COLO668 (cell line): ENCODE data around the gene LTF.
"Not testable (repeated sequence)": the region's sequence is repeated elsewhere in the genome, so short reads cannot be mapped to it uniquely, and the experiment has no call there.

ENCODE experiments used
- DNase-seq: peaks from one replicate; lab custom pipeline; 2025; ENCODE audit not compliant: unreplicated experiment; lab: John Stamatoyannopoulos, UW

The LTF gene

DNA sequence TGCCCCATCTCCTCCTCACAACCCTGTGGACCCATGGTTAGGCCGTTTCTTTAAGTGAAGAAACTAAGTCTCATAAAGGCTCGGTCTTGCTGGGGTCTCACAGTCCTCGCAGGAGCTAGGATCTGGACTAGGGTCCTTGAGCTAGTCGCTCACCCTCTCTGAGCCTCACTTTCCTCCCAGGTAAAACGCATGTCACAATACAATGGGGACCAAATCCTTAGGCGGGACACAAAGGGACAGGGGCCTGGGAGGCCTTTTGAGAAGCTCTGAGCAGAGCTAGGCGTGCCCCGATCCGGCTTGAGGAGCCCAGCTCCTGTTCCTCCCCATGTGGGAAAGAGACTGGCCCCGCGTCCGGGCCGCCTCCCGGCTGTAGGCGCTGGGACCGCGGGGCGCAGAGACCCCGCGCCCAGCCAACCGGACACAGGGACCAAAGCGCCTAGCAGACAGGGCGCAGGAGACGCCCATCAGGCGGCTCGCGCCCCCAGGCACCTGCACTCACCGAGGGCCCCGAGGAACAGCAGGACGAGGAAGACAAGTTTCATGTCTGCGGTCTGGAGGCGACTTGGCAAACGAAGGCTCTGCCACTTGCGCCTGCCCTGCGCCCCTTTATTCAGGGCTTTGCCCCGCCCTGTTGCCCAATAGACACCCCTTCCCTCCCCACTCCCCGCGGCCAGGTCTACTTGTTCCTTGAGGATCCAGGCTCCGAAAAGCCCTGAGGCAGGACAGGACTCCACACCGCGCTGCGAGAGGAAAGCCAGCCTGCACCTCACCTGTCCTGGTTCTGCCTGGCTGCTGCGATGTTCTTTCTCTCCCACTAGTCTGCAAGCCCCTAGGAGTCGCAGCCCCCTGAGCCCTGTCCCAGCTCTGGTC, at the start of gene LTF:
Gene LTF (minus strand): TSS at position 580 of the 870 bp plus-strand sequence. CDS start 38 bp downstream, at position 542.
- no peak for DNase-seq

DNA sequence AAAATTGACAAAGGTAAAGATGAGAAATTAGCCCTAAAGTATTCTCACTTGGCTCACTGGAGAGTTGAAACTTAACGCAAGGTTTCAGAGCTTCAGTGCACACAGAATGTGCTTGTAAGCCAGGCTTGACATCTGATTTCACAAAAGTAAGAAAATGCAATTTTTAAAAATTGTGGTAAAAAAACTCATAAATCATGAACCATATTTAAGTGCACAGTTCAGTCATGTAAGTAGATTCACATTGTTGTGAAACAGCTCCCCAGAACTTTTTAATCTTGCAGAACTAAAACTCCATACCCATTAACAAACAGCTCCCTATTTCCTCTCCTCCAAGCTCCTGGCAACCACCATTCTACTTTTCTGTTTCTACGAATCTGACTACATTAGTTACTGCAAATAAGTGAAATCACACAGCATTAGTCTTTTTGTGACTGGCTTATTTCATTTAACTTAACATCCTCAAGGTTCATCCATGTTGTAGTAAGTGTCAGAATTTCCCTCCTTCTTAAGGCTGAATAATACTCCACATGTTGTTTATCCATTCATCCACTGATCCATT, 47.6 kb upstream of the LTF start:
- DNase-seq: no peak

DNA sequence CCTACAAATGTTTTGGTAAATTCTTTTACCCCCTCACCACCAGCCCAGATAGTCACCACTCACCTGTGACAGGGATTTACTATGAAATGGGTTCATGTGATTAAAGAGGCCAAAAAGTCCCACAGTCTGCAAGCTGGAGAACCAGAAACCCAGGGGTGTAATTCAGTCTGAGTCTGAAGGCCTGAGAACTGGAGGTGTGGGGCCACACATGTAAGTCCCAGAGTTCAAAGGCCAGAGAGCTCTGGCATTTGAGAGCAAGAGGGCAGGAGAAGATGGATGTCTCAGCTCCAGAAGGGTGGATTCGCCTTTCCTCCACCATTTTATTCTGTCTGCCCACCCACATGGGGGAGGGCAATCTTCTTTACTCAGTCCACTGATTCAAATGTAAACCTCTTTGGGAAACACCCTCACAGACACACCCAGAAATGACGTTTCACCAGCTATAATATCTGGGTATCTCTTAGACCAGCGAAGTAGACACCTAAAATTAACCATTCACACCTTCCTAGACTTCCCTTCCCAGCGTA, 45.0 kb upstream of the LTF start:
- no peak for DNase-seq

DNA sequence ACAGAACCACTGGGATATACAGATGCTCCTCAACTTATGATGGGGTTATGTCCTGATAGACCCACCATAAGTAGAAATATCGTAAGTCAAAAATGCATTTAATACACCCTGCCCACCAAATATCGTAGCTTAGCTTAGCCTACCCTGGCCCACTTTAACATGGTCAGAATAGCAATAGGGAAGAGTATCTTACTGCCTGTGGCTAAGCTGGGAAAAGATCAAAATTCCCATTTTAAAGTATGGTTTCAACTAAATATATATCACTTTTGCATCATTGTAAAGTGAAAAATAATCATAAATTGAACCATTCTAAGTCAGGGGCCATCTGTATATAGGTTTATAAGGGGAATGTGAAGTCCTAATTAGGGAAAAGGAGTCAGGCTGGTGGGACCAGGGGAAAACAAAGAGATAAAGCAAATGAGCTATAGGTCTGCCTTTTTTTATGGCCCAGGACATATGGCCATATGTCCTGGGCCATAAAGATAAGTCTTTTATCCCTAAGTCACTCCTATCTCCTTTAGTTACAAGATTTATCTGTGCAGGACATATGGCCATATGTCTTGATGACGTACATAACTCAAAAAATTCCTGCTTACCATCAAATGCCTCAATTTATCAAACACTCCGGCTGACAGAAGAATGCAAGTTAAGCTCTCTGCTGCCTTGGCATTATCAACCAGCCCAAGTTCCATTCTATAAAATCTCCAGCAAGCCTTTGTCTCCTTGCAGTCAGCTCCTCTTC, 44.3 kb upstream of the LTF start:
- DNase-seq: no peak

DNA sequence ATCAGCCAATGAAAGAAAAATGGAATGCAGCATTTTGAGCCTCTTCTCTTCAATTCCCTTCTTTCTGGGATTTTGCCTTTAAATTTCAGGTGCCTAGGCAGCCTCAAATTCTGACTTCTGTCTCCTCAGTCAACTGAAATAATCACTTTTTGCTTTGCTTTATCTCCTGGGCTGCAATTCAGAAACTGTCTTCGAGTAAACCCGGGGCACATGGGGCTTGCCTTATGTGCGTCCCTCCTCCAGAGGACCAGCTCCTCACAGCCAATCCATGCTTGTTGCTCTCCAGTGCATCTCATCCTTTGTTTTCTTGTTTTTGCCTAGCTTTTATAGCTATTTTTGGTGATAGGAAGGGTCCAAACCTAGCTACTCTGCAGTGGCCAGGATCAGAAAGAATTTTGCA, 41.8 kb upstream of the LTF start:
- DNase-seq: no peak

DNA sequence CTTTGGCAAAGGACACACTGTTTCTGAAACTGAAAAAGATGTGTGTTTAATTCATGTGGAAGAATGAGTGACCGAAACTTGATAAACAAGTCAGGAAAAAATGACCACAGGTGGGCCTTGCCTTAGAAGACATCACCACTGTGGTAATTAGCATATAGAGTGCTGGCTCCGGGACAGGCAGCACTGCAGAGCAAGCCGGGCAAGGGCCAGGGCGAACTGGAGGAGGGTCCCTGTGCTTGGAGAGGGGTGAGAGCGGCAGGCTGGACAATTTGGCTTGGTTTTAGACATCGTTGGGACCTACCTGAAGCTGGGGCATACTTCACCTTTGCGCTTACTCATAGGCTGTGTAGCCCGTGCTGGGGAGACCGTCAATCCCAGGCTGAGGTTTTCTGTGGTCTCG, 41.2 kb upstream of the LTF start:
- DNase-seq: no peak

DNA sequence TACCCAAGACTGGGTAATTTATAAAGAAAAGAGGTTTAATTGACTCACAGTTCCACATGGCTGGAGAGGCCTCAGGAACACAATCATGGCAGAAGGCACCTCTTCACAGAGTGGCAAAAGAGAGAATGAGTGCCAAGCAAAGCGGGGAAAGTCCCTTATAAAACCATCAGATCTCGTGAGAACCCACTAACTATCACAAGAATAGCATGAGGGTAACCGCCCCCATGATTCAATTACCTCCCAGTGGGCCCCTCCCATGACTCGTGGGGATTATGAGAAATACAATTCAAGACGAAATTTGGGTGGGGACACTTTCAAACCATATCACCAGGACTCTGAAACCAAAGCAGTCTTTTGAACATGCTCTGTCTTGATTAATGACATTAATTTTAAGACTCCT, 40.1 kb upstream of the LTF start:
- no peak for DNase-seq

DNA sequence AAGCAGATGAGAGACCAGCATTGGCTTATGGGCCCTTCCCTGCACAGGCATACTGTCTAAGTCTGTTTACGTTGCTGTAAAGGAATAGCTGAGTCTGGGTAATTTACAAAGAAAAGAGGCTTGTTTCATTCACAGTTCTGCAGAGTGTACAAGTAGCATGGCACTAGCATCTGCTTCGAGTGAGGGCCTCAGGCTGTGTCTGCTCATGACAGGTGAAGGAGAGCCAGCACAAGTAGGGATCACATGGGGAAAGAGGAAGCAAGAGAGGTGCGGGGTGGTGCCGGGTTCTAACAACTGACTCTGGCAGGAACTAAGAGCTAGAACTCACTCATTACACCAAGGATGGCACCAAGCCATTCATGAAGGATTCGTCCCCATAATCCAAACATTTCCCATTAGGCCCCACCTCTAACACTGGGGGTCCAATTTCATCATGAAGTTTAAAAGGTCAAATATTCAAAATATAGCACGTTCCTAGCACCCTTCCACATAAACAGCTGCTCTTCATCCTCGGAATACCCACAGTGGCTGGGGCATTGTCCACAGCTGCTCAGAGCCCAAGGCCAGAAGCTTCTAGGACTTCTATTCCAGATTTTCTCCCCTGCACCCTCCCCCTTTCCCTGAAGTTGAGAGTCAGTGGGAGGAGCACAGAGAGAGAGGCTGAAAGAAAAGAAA, 38.6 kb upstream of the LTF start:
- DNase-seq: no peak

DNA sequence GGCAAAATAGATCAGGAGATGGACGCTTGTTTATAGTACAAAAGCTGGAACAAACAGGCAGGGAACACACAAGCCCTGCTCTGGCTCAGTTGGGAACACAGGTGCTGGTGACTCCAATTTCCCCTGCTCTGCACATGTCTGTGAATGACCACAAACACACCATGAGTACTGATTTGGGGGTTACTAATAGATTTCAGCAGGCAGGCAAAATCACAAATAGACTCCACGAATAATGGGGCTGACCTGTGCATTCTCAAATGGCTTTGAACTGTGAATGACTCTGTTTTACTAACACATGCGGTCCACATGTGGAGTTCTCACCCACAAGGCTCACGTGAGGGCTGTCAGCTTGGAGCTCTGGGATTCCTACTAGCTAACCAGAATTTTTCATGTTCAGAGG, 37.0 kb upstream of the LTF start:
- DNase-seq: no peak

DNA sequence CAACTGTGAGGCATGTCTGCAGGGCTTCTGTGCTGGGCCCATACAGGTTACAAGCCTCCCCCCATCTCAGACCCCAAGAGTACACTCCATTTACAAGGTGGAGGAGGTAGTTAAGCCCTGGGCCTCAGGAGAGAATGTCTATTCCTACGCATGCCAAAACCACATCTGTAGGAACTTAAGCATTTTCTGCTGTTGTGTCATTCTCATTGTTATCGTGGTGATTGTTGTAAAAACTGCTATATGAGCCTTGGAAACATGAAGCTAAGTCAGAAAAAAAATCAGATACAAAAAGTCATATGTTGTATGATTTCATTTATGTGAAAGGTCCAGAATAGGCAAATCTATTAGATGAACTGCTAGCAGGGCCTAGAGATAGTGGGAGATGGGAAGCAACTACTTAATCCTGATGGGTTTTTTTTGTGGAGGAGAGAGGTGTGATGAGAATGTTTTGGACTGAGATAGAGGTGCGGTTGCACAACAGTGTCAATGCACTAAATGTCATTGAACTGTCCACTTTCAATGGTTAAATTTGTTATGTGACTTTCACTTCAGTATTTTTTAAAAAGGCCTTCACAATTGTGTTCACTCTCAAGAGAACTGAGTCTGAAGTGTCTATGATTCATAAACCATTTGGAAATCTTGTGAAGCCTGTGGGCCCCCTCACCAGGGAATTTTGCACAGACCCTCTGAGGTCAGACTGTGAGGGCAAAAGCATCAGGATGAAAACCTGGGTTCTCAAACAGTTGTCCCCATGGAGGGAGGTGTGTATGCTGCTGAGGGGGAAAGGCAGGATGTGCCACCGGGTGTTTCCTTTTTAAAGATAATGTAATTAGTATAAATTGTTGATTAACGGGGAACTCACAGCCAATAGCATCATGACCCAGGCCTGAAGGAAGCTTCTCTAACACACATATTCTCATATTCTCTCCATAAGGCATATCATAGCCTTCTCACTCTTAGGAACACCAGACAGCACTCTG, 36.2 kb upstream of the LTF start:
- no peak for DNase-seq

DNA sequence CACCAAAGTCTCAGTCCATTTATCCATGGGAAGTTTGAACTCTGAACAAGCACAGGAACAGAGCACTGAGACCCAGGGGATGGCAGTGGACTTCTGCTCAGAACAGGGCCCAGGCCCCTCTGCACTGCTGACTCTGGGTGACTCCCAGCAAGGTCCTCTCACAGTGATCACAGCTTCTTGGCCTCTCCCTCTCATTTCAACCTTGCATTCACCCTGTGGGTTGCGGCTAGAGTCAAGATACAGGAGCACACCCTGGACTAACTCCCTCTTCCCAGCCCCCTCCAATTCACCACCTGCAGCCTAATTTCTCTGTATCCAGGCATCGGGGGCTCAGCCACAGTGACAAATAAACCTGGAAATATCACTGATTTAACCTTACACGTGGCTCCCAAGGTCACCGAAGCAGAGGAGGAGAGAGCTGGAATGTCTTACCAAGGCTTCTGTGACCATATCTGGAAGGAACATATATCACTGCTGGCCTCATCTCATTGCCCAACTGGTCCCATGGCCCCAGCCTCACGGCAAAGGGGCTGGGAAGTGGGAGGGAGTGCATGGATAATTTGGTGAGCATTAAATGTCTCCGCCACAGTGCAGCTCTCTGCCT, 34.3 kb upstream of the LTF start:
- no peak for DNase-seq

DNA sequence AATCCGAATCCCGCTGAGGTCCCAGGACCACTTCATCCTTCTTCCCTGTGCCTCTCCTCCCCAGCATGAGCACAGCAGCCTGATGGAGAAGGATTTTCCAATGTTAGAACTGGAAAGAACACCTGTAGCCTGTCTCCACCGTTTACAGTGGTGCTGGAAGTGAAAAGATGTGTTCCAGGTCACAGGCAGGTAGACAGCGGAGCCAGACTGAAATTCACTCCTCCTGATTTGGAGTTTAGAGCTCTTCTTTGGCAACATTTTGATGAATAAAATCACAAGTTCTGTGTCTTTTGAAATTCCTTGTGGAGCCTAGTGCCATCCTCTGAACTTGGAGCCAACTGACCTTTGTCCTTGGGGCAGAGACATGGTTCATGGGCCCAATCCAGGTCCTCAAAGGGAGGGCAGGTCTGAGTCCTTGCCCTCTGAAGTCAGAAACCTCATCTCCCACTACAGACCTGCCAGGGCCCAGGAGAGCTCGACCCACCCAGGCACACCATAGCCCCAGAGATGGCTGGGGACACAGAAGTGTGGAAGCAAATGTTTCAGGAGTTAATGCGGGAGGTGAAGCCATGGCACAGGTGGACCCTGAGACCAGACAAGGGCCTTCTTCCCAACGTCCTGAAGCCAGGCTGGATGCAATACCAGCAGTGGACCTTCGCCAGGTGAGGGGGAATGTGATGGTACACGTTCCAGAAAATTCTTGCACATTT, 33.0 kb upstream of the LTF start, which contains the start of gene RTP3:
Gene RTP3 (plus strand): TSS at position 421 of the 710 bp plus-strand sequence. CDS start 87 bp downstream, at position 508.
- DNase-seq: no peak

DNA sequence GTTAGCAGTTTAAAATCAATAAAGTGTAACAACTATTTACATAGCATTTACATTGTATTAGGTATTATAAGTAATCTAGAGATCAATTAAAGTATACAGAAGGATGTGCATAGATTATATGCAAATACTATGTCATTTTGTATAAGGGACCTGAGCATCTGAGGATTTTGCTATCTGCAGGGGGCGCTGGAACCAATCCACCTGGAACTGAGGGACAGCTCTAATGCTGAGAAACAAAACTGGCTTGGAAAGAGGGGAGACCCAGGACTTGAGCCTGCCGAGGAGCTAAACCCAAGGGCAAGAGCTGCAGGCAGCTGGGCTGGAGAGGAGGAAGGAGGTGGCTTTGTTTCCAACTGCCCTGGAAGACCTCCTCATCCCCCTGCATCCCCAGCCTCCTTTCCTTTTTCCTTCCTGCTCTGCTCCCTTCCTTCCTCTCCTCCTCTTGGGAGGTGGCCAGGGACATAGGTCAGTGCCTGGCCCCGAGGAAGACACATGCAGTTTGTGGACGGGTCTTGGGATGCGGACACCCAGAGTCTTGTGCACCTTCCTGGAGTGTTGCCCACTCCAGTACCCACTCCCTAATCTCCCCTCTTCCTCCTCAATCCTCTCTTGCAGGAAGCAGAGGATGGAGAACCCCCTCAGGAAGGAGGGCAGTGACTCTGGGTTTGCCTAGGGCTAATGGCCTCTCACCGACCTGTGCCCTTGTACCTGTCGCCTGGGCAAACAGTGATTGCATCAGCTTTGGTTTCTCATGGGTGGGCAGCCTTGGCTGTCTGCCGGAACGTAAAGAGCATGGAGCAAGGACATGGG, 32.2 kb upstream of the LTF start:
- DNase-seq: peak; percentile 2

DNA sequence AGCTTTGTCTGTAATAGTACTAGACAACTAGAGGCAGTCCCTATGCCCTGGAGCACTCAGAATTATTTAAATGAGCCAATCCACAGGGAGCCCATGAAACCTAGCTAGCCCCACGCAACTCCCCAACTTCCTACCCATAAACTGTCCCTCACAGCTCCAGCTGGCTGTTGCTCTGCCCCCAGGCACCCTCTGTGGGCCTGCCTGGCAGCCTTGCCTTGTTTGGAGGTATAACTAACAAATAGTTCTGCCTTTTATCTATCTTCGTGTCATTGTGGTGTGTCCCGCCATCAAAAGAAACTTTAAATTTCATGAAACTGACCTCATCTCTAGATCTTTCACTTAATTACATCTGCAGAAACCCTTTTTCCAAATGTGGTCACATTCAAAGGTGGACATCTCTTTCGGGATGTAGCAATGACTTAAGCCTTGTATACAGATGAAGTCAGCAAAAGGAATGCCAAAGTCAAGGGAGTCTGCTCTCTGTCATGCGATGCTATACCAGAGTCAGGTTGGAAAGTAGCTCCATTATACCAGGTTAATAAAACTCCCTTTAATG, 31.3 kb upstream of the LTF start:
- DNase-seq: no peak

DNA sequence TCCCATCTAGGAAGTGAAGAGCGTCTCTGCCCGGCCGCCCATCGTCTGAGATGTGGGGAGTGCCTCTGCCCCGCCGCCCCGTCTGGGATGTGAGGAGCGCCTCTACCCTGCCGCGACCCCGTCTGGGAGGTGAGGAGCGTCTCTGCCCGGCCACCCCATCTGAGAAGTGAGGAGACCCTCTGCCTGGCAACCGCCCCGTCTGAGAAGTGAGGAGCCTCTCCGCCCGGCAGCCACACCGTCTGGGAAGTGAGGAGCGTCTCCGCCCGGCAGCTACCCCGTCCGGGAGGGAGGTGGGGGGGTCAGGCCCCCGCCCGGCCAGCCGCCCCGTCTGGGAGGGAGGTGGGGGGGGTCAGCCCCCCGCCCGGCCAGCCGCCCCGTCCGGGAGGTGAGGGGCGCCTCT, 29.8 kb upstream of the LTF start:
- not testable (repeated sequence) for DNase-seq

DNA sequence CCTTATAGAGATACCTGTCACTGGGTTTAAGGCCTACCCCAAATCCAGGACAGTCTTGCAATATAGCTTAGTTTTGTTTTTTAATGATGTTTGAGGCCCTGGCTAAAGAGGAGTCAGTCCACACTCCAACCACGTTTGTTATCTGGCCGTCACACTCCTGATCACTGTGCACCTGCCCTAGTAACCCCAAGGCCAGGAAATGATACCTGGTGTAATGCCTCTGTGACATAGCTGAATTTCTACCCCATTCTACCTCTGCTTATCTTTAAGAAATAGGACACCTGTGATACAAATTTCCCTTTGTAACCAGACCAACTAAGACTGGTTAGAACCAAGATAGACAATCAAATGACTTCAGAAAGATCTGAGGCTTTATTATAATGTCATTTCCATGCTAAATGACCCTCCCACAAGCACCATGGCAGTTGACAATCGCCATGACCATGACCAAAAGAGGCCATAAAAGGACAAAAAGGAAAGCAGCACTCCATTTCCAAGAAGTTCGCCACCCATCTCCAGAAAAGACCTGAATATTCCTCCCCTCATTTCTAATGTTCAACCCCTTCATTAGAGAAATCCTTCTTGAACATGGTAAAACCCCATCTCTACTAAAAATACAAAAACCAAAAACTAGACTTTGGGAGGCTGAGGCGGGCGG, 28.3 kb upstream of the LTF start:
- no peak for DNase-seq
